NOMO-1 treated with dmso at 0.1 percent for 144 hours (cell line): ENCODE measurements around the gene RAD51B.

Experiments used
- DNase-seq: peaks from one replicate; lab custom pipeline; 2025; ENCODE audit not compliant: unreplicated experiment; lab: John Stamatoyannopoulos, UW

Gene RAD51B

GRCh38 chr14:68538639-68539038, 719.1 kb downstream of the RAD51B start:
- DNase-seq = no peak

DNA sequence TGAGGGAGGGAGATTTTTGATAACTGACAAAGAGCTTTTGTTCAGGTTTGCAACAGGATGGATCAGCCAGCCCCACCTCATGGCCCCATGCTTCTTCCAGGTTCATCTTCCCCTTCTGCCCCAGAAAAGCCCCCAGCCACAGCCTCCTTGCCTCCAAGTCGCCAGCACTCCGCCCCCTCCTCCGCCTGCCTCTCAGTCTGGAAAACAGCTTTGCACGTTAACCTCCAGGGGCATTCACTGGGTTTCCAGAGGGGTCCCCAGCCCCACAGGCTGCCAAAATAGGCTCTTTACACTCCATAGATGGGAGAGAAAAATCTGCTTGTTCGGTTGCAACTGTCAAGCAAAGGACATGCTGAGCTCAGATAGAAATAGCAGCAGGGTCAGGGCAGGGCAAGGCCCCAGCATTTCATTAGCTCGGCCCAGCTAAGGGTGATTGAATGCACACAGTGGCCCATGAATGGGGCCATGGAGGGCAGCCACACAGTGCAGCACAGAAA, 719.7 kb downstream of the RAD51B start:
- DNase-seq = no peak

DNA sequence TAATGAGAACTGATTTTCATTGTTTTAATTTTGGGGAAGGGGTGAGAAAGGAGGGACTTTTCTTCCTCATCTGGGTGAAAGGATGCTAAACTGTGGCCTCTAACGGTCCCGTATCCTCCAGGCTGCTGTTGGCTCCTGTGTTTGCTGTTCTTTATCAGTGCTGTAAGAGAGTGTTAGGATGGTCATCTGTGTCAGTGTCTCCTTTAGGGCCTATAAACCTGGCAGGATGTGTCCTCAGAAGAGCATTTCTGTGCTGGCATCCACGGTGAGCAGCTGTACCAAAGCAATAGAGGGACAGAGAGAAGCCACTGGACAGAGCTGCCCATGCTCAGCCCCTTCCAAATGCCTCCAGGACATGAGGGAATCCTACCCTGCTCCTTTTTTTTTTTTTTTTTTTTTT, 720.2 kb downstream of the RAD51B start:
- DNase-seq = no peak

DNA sequence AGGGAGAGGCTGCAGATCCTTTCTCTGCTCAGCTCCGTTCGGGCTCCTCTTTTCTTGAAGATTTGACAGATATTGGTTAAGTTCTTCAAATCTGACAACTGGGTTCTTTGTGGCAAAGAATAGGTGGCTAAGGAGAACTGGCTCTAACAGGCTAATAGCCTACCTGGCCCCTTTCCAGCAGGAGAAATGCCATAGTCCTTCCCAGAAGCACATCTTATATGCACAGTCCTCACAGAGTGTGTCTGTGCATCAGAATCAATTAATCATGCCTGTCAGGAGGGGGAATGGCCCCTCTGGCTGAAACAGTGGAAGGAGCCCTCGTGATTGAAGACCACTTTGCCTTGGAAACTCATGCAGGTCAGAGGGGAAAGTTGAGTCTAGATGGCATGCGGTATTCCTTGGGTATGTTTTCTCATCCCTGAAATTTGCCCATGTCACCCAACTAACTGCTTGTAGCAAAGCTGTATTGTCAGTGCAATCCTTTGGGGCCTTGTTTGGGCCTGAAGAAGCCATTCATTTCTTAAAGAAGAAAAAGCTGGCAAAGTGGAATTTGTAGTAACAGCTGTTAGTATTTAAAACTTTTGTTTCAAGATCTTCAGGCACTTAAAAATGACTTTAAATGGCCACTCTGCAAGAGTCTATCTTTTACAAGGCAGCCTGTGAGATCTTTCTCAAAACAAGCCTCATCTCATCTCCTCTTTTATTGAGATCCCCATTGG, 721.8 kb downstream of the RAD51B start:
- DNase-seq = no peak

- DNase-seq = no peak
These were observed 722.8 kb downstream of the RAD51B start for GRCh38 chr14:68542346-68542745.

- no peak for DNase-seq
These were observed 723.9 kb downstream of the RAD51B start for GRCh38 chr14:68543516-68543915.

- DNase-seq = no peak
These were observed 724.7 kb downstream of the RAD51B start for GRCh38 chr14:68544081-68544892.

DNA sequence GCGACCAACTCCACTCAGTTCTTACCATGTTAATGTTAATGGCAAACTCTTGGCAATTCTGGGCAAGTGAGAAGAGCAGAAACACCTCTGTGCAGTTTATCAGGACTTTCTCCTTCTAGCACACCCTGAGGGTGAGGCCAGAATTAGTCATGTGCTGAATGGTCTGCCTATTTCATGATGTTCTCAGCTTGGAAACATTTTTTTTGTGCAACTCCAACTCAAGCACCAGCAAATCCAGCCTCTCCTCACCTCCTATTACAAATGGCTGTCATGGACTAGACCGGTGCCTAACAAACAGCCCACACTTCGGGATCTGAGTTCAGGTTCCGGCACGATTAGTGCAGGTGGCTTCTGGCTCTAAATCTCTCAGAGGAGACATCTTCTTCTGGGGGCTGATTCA, 727.3 kb downstream of the RAD51B start:
- no peak for DNase-seq

GRCh38 chr14:68547305-68548193, 728.0 kb downstream of the RAD51B start:
- no peak for DNase-seq

GRCh38 chr14:68548194-68549076, 728.9 kb downstream of the RAD51B start:
- DNase-seq = no peak

DNA sequence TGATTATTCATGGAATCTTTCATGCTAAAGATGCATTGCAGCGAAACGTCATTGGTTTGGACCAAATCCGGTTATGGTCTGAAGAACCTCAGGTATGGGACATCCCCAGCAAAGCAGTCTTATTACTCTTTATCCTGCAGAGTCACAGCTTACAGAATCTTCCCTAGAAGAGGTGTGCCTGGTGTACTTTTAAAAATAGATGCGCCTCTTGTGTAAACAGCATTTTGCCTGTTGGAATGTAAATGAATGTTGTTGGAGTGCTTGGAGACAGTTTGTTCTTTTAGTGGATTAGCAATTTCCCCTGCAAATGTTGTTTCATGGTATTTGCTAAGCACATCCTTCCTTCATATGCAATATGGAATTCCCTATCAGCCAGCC, 730.7 kb downstream of the RAD51B start:
- DNase-seq = no peak

GRCh38 chr14:68551045-68551683, 731.6 kb downstream of the RAD51B start:
- DNase-seq = no peak

GRCh38 chr14:68552075-68552474, 732.5 kb downstream of the RAD51B start:
- no peak for DNase-seq

- no peak for DNase-seq
These were observed 733.0 kb downstream of the RAD51B start for GRCh38 chr14:68552602-68553001.

DNA sequence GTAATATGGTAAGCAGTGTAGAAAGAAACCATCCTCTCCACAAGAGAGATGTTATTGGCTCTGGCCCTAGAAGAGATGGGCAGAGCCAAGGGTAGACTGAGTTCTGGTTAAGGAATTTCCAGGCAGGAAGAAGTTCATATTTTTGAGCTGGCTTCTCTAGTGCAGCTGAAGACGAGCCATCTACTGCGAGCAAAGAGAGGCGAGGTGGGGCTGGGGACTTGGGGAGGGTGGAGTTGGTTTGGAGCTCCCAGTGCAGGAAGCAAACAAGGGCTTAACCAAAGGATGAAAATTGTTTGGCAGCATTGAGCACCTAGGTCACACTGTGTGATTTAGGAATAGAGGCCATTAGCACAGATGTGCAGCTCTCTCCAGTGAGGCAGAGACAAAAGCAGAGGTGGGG, 733.7 kb downstream of the RAD51B start:
- no peak for DNase-seq

GRCh38 chr14:68554231-68554630, 734.7 kb downstream of the RAD51B start:
- no peak for DNase-seq

DNA sequence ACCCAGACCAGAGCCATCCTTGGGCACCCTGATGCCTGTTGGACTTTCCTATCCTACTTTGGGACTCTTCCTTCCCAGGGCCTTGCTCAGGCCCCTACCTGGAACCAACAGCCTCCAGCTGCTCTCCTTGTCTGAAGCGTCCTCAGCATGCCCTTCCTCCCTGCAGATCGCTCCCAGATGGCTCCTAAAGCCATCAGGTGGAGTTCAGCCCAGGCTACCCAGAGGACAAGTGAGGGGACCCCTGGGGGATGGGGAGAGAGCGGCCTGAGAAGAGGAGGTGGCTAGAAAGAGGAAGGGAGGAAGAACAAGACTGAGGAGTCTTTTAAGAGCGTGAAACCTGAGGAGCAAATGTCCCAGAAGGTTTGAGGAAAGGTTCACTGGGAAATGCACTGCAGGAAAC, 736.7 kb downstream of the RAD51B start:
- DNase-seq = no peak

- no peak for DNase-seq
These were observed 738.1 kb downstream of the RAD51B start for GRCh38 chr14:68557648-68558047.

- DNase-seq = no peak
These were observed 738.5 kb downstream of the RAD51B start for GRCh38 chr14:68558096-68558495.

GRCh38 chr14:68559949-68560348, 740.4 kb downstream of the RAD51B start:
- DNase-seq = no peak
